Ureter (tissue), 1 donor: ENCODE results near the gene FGD6. TPM values are rescaled to one million over a fixed set of nuclear protein-coding genes. Genes with fewer than 3 reads are reported as not detected.
"Not testable (repeated sequence)": the region's sequence is repeated elsewhere in the genome, so short reads cannot be mapped to it uniquely, and the experiment has no call there.

Experiments
- DNase-seq: peaks from one replicate; pipeline ENCODE4 v3.0.0-alpha.2; 2020; ENCODE audit warnings: low spot score
- total RNA-seq: library from RNA; stranded (reverse); gene quantifications from one replicate; pipeline ENCODE4 v1.2.4, GENCODE V29; 2023
- donor health status: DM: yes; HTN: yes; CAD: no.

Gene FGD6
- total RNA-seq, 1 donor from 2014 or later, result 14.9 TPM

- no peak for DNase-seq
Measured at GRCh38 chr12:95205016-95205624, 12.1 kb downstream of the FGD6 start.

- peak; percentile 69 for DNase-seq
Measured at GRCh38 chr12:95204141-95204866, 13.0 kb downstream of the FGD6 start.

DNA sequence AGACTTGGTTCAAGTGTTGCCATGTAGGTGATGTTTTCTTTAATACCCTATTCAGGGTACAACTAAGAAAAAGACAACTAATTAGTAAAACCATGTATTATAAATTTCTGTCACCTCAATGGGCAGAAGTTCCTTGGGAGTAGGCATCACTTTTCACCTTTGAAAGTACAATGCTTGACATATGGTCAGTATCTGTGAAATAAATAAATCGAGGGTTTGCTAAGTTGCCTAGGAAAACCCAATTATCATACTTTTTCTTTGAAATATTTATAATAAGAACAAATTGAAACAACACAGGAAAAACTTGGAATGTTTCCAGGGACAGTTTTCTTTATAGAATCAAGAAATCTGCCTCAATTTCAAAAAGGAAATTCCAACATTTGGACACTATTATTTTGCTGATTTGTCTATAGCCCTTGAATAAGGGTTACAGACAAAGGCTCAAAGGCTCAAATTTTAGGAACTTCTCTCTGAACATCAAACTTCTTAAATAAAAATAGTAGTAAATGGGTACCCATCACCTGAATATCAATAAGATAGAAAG lies 13.7 kb downstream of the FGD6 start:
- no peak for DNase-seq

GRCh38 chr12:95202691-95203486 lies 14.4 kb downstream of the FGD6 start:
- no peak for DNase-seq

GRCh38 chr12:95201056-95201670 lies 16.1 kb downstream of the FGD6 start:
- DNase-seq, result no peak

DNA sequence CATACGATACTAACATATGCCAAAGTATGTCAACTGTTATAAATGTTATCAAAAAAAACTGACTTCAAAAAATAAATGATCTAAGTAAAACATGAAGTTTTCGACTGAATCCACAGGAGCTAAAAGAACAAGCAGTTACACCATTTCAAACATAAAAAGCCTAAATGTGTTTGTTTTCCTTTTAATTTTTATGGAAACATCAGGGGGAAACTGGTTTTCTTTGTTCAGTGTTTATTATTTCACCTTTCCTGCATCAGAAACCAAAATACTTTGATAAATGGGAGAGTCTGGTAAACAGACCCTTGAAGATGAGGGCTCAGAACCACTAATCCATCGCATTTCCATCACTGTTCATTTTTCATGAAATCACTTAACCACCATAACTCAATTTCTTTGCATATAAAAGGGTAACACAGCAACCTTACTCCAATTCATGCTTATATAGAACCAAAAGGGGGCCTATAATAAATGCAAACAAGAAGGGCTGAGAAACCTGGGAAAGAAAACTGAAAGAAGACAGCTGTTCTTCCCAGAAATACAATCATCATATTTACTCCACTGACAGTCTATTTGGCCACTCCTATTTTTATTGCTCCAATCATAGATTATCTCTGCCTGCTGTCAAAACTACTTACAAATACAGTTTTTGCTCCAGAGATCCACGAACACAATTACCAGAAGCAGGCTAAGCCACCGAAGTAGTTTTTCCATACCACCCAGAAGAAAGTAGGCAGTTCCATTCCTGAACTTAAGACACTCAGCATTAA lies 17.0 kb downstream of the FGD6 start:
- DNase-seq, result no peak

DNA sequence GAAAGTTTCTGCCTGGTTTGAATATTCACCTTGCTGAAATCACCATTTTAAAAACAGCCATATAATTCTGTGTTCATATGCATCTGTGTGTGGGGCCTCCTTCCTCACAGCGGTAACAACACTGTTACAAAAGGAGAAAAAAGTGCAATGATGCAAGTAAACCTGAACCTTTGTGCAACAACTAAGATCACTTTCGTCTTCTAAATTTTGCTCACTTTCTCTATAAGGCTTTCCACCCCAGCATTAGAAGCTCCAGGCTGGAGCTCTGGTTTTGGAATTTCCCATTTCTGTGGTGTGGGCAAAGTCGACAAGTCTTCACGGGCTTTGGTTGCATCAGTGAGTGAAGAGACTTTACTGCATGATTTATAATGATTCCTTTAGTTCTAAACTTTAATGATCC lies 18.4 kb downstream of the FGD6 start:
- DNase-seq, result no peak

- DNase-seq, result no peak
Measured at GRCh38 chr12:95197636-95198035, 19.6 kb downstream of the FGD6 start.

GRCh38 chr12:95196875-95197569 lies 20.2 kb downstream of the FGD6 start:
- DNase-seq, result not testable (repeated sequence)

- no peak for DNase-seq
Measured at GRCh38 chr12:95195122-95195521, 22.1 kb downstream of the FGD6 start.

- no peak for DNase-seq
Measured at GRCh38 chr12:95193139-95193538, 24.1 kb downstream of the FGD6 start.

DNA sequence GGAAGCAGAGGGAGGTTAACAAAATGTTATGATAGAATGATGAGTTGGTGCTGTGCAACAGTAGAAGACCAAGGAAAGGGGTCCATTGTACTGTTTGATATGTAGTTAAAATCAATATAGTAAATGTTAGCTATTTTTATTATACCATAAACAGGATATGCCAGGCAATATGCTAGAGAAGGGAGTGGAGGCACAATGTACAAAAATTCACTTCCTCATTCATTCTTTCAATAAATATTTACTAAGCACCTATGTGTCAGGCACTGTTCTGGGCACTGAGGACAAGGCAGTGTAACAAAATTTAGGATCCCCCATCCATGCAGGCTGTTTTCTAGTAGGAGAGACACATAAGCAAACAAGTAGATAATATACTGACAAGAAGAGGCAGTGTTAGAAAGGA lies 25.0 kb downstream of the FGD6 start:
- DNase-seq, result no peak

DNA sequence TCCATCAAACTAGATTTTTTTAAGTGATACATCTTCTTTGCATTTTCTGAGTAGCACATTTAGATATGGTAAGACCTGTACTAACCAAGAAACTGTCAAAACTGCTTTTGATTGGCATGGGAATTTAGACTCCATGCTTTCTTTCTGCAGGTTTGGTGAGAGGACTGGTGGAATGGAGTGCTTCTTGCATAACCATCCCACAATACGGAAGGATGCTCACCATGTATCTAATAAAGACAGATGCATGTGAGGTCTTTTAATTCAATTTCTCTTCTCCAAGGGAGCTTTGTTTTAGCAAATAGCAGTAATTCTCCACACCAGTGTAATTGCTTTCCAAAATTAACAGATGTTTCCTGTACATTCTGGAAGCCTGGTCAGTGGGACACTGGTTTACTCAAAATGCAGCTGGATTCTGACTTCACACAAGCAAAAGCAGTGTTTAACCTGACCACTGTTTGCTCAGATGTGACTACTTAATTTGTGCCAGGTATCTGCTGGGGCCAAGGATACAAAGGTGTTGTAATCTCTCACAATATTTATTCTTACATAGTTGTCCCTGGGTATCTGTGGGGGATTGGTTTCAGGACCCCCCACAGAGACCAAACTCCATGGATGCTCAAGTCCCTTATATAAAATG lies 26.1 kb downstream of the FGD6 start:
- DNase-seq, result no peak

GRCh38 chr12:95187865-95188415 lies 29.3 kb downstream of the FGD6 start:
- DNase-seq, result no peak

DNA sequence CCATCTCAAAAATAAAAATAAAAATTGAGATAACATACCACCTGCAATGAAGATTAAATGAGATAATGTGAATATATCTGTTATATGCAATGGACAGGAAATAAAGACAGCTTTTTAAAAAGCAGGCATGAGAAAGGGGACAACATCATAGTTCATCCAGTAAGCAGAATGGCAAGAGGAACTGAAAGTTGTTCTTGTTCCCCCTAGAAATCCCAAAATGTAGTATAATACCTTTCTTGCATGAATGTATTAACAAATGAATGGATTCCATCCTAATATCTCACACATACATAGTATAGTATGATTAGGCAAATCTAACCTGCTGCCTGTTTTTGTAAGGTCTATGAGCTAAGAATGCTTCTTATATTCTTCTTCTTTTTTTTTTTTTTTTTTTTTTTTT lies 31.4 kb downstream of the FGD6 start:
- no peak for DNase-seq

DNA sequence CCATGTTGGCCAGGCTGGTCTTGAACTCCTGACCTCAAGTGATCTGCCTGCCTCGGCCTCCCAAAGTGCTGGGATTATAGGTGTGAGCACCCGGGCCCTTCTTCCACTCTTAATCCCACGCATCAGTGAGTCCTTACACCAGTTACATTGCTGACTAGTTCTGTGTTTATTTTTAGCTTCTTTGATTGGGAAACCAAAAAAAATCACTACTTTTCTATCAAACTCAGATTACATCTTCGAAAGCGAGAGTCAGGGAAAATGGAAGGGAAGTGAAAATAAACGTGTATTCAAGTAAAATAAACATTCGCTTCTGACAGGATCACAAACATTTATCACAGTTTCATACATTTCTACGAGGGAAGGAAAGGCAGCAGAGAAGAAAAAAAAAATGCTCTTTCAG lies 32.2 kb downstream of the FGD6 start:
- DNase-seq, result no peak

GRCh38 chr12:95184121-95184520 lies 33.1 kb downstream of the FGD6 start:
- DNase-seq, result no peak

DNA sequence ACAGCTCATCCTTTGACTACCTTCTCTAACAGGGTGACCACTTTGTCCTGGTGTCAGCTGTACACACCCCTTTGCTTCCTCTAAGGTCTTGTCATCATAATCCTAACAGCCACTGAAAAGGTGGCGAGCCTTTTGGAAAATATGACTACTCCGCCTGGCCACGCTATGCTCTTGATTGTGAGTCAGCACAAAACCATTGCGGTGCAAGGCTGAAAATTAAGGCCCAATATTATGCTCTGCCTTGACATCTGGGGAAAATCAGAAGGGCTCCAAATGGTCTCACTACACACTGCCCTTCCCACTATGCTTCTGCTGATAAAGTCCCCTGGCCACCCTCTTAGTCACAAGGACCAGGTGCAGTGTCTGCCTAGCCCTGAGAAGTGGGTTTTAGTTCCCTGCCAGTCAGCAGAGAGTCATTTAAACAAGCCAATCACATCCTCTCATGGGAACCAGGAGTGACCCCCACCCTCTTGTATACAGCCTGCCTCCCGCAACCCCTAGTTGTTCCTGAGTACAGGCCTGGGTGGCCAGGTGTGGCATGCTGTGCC lies 34.3 kb downstream of the FGD6 start:
- no peak for DNase-seq

GRCh38 chr12:95181103-95181502 lies 36.2 kb downstream of the FGD6 start:
- no peak for DNase-seq

- no peak for DNase-seq
Measured at GRCh38 chr12:95179011-95179410, 38.3 kb downstream of the FGD6 start.
